ENCODE measurements around the gene GALNT18.

DNA sequence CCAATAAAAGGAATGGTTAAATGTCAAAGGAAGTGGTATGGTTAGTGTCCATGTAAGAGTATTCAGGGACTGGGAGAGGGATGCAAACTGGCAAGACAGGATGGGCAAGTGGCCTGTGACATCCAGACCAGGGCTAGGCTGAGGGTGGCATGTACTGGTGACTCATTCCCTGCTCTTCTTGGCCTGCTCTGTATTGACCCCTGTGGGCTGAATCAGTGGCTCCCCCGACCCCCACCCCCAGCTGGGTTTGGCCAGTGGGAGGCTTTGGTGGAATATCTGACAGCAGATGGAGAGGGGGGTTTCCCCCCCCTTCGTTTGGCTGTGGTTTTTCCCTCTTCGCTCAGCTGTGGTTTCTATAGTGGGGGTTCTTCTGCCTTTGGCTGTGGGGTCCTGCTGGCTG is 356.5 kb downstream of the GALNT18 start:
- no peak for TF ChIP-seq CTCF (tag by site-specific recombination; IDR thresholded peaks at IDR 0.05)
- no peak for TF ChIP-seq REST (tag by site-specific recombination; IDR thresholded peaks at IDR 0.05)
- TF ChIP-seq TCF7L2 (IDR thresholded peaks at IDR 0.05; ENCODE audit: borderline replicate concordance, low read depth, low read length) = no peak
